K562 (cell line): ENCODE results near the gene SOX11. TPM values are rescaled to one million over a fixed set of nuclear protein-coding genes. Genes with fewer than 3 reads are reported as not detected.

Source experiments
- ATAC-seq: fragments of 200-7000 bp; cut with Tn5 transposase; 3 replicates; pipeline ENCODE4 v1.9.1; 2020; ENCODE audit warnings: moderate library complexity
- BruUV-seq: library from RNA; stranded (reverse); fragments of 400-500 nt; replicated peaks from 2 replicates; lab custom pipeline; 2021; lab: Mats Ljungman, UMichigan
- CTCF ChIA-PET: fragments of 300-600 bp; formaldehyde crosslinking; extraction: SDS; loops from one replicate; lab custom pipeline; 2021; ENCODE audit warnings: low intra/inter-chr PET ratio; lab: Yijun Ruan, JAX
- POLR2A ChIA-PET: fragments of 300-600, 350-650 bp; sonication (Branson Sonifier 250); formaldehyde crosslinking; extraction: SDS; loops from one replicate; lab custom pipeline; 2021; ENCODE audit warnings: antibody characterized with exemption, inconsistent platforms; lab: Yijun Ruan, JAX
- DNase-seq, 4 experiments: peaks; one replicate each; pipeline versions ENCODE4 v3.0.0 to v3.0.0-alpha.2; 2011 to 2018; ENCODE audit warnings: low spot score in 3 of 4, mixed read lengths in 3 of 4; ENCODE audit errors: extremely low read depth in 1 of 4
- FAIRE-seq: peaks from 2 replicates; lab custom pipeline; 2011; peaks lifted over from hg19 to GRCh38; lab: Jason Lieb, UNC
- H2AFZ ChIP-seq: 2 replicates; pipeline ENCODE4 v1.6.0; 2011; ENCODE audit warnings: low read depth, low read length, control low read depth, inconsistent platforms
- H3K27ac ChIP-seq: fragments of 200-600 bp; 3 replicates; pipeline ENCODE4 v1.8.0; 2011; ENCODE audit warnings: low read depth, mild to moderate bottlenecking, control low read depth, inconsistent platforms, low read length, moderate library complexity, mixed read lengths; ENCODE audit errors: extremely low read depth
- H3K27me3 ChIP-seq, 2 experiments: fragments of 300-600 bp in 1 of 2; 2 replicates in 1 of 2; 3 replicates in 1 of 2; pipeline versions ENCODE4 v1.6.0 to v1.8.0; 2011; ENCODE audit warnings: inconsistent platforms in 2 of 2, low read length in 2 of 2, mild to moderate bottlenecking in 1 of 2, mixed read lengths in 1 of 2, moderate library complexity in 1 of 2; ENCODE audit not compliant: control insufficient read depth in 2 of 2, insufficient read depth in 2 of 2
- H3K36me3 ChIP-seq: fragments of 300-600 bp; 3 replicates; pipeline ENCODE4 v1.8.0; 2011; ENCODE audit warnings: mild to moderate bottlenecking, low read length, inconsistent platforms; ENCODE audit not compliant: control insufficient read depth, insufficient read depth
- H3K4me1 ChIP-seq, 2 experiments: fragments of 200-600 bp in 1 of 2; replicated peaks in 1 of 2; 2 replicates in 1 of 2; 3 replicates in 1 of 2; pipeline versions ENCODE4 v1.5.1 to v1.8.0; 2011; ENCODE audit warnings: inconsistent platforms in 2 of 2, low read length in 2 of 2, mild to moderate bottlenecking in 1 of 2, mixed read lengths in 1 of 2, moderate library complexity in 1 of 2; ENCODE audit not compliant: control insufficient read depth in 2 of 2, insufficient read depth in 2 of 2
- H3K4me2 ChIP-seq: 2 replicates; pipeline ENCODE4 v1.6.1; 2011; ENCODE audit warnings: low read length, control low read depth, inconsistent platforms, mixed read lengths; ENCODE audit not compliant: insufficient read depth
- H3K4me3 ChIP-seq: fragments of 200-600 bp; sonication (generic), shearing (Covaris generic); 2 replicates; pipeline ENCODE4 v1.5.1; 2016; ENCODE audit warnings: control low read depth, inconsistent platforms
- H3K79me2 ChIP-seq: fragments of 200-600 bp; 3 replicates; pipeline ENCODE4 v1.8.0; 2011; ENCODE audit warnings: low read length, inconsistent platforms; ENCODE audit not compliant: control insufficient read depth, insufficient read depth
- H3K9ac ChIP-seq, 2 experiments: 2 replicates each; pipeline versions ENCODE4 v1.6.0 to v1.6.1; 2011; ENCODE audit warnings: low read depth in 2 of 2, low read length in 2 of 2, control low read depth in 1 of 2, inconsistent platforms in 1 of 2, mild to moderate bottlenecking in 1 of 2, mixed read lengths in 1 of 2; ENCODE audit not compliant: insufficient read depth in 1 of 2
- H3K9me1 ChIP-seq: one replicate; pipeline ENCODE4 v1.6.0; 2011; ENCODE audit warnings: inconsistent platforms, mild to moderate bottlenecking, low read length, moderate library complexity; ENCODE audit not compliant: control insufficient read depth, insufficient read depth
- H3K9me3 ChIP-seq: replicated peaks from 2 replicates; pipeline ENCODE4 v1.5.1; 2011; ENCODE audit warnings: low read depth, low read length, inconsistent platforms; ENCODE audit not compliant: control insufficient read depth, insufficient read depth
- H4K20me1 ChIP-seq: replicated peaks from 2 replicates; pipeline ENCODE4 v1.6.1; 2011; ENCODE audit warnings: low read length, inconsistent platforms, mixed read lengths; ENCODE audit not compliant: control insufficient read depth, insufficient read depth
- CBX3 ChIP-seq, 2 experiments: IDR thresholded peaks; 1 replicate in 1 of 2; 2 replicates in 1 of 2; pipeline ENCODE4 v1.6.1; 2012; ENCODE audit warnings: inconsistent platforms in 2 of 2, low read length in 2 of 2, borderline replicate concordance in 1 of 2, control low read depth in 1 of 2
- FUS ChIP-seq: fragments of 200-400 bp; formaldehyde crosslinking; optimal IDR thresholded peaks from 2 replicates; pipeline ENCODE3; 2017; ENCODE audit warnings: low read depth, low read length
- HOMEZ ChIP-seq: fragments of 250-450 bp; sonication (Bioruptor Pico); IDR thresholded peaks from 2 replicates; pipeline ENCODE4 v1.4.0; 2020; ENCODE audit warnings: mild to moderate bottlenecking, moderate library complexity
- ILK ChIP-seq: fragments of 450-650 bp; IDR thresholded peaks from 2 replicates; pipeline ENCODE4 v1.6.1; 2016; ENCODE audit warnings: missing genetic modification characterization, low read depth, mild to moderate bottlenecking, missing compliant biosample characterization, moderate library complexity, borderline replicate concordance
- JUND ChIP-seq, 2 experiments: IDR thresholded peaks; 2 replicates in 1 of 2; 3 replicates in 1 of 2; pipeline ENCODE4 v1.6.1; 2011; ENCODE audit warnings: borderline replicate concordance in 2 of 2, low read depth in 2 of 2, low read length in 2 of 2, improper control_type of control experiment in 1 of 2, missing biosample characterization in 1 of 2, missing genetic modification characterization in 1 of 2, missing genetic modification reagents in 1 of 2
- NR2C1 ChIP-seq, 2 experiments: fragments of 450-650 bp; IDR thresholded peaks; 2 replicates each; pipeline ENCODE4 v1.6.1; 2017; ENCODE audit warnings: mild to moderate bottlenecking in 2 of 2, antibody characterized with exemption in 1 of 2, inconsistent platforms in 1 of 2, missing compliant biosample characterization in 1 of 2, missing genetic modification characterization in 1 of 2
- PHTF2 ChIP-seq: fragments of 250-450 bp; sonication (Bioruptor Pico); IDR thresholded peaks from 2 replicates; pipeline ENCODE4 v1.5.0; 2021; ENCODE audit warnings: mild to moderate bottlenecking
- RBM25 ChIP-seq: fragments of 200-400 bp; formaldehyde crosslinking; IDR thresholded peaks from 2 replicates; pipeline ENCODE4 v1.6.1; 2018; ENCODE audit warnings: low read length, low read depth, moderate library complexity; ENCODE audit not compliant: severe bottlenecking
- SAFB ChIP-seq: fragments of 200-400 bp; formaldehyde crosslinking; IDR thresholded peaks from 2 replicates; pipeline ENCODE4 v1.6.1; 2017; ENCODE audit warnings: low read depth, low read length, borderline replicate concordance
- SRSF7 ChIP-seq: fragments of 200-400 bp; formaldehyde crosslinking; optimal IDR thresholded peaks from 2 replicates; pipeline ENCODE3; 2017; ENCODE audit warnings: mild to moderate bottlenecking, low read depth, low read length
- U2AF1 ChIP-seq: fragments of 200-400 bp; formaldehyde crosslinking; optimal IDR thresholded peaks from 2 replicates; pipeline ENCODE3; 2017; ENCODE audit warnings: mild to moderate bottlenecking, low read depth, low read length, moderate library complexity
- XRCC3 ChIP-seq: fragments of 450-650 bp; IDR thresholded peaks from 2 replicates; pipeline ENCODE4 v1.6.1; 2017; ENCODE audit warnings: mild to moderate bottlenecking, moderate library complexity
- ZKSCAN8 ChIP-seq: fragments of 200-800 bp; sonication (Bioruptor generic); IDR thresholded peaks from 2 replicates; pipeline ENCODE4 v1.6.1; 2016; ENCODE audit warnings: missing genetic modification characterization, missing compliant biosample characterization
- ZNF134 ChIP-seq: fragments of 250-450 bp; sonication (Bioruptor Pico); conservative IDR thresholded peaks from 2 replicates; pipeline ENCODE4 v1.4.0; 2020
- ZNF253 ChIP-seq: fragments of 250-450 bp; sonication (Bioruptor Pico); conservative IDR thresholded peaks from 2 replicates; pipeline ENCODE4 v1.6.1; 2021; ENCODE audit warnings: mild to moderate bottlenecking
- WGBS: fragments of 100-300 bp; shearing (Covaris generic); methylation state at CpG from one replicate; pipeline ENCODE4 v1.1.6; 2016; ENCODE audit warnings: low coverage, mixed read lengths; ENCODE audit not compliant: insufficient coverage; ENCODE audit errors: missing lambda C conversion rate; 5-methylcytosine and 5-hydroxymethylcytosine counted together
- in situ Hi-C: fragments of 300-500 bp; cut with MboI; formaldehyde crosslinking; loops from 4 replicates; pipeline ENCODE4 v1.15.0; 2018; ENCODE audit warnings: inconsistent platforms, mixed read lengths
- intact Hi-C: fragments of 100-400 bp; cut with micrococcal nuclease; formaldehyde crosslinking; loops from 2 replicates; pipeline ENCODE4 v1.14.2; 2022
- polyA plus RNA-seq, 8 experiments: library from polyadenylated mRNA; depleted of rRNA in 4 of 8; stranded (reverse) in 5 of 8; unstranded in 3 of 8; fragments of >200 nt; fragmentation: Nextera tagmentation in 2 of 8; fragmentation: Illumina TruSeq in 1 of 8; extraction: Ambion mirVana in 2 of 8; extraction: Trizol in 1 of 8; gene quantifications; 2 replicates each; pipeline versions ENCODE4 v1.2.1 to v1.2.3, GENCODE V29; 2011 to 2014; ENCODE audit warnings: inconsistent platforms in 1 of 8, missing spikeins in 1 of 8
- total RNA-seq, 7 experiments: library from RNA; depleted of rRNA in 6 of 7; stranded (reverse); fragments of >200 nt in 6 of 7; fragmentation: Illumina TruSeq in 2 of 7; extraction: Trizol in 2 of 7; gene quantifications; 2 replicates each; pipeline versions ENCODE4 v1.2.1 to v1.2.3, GENCODE V29; 2011 to 2021; ENCODE audit warnings: low replicate concordance in 1 of 7
- TF ChIP-seq, protein P1 (sequence below), 2 experiments: fragments of 200-800 bp in 1 of 2; sonication (Bioruptor generic) in 1 of 2; sonication (generic) in 1 of 2; formaldehyde crosslinking in 1 of 2; IDR thresholded peaks in 1 of 2; conservative IDR thresholded peaks in 1 of 2; 2 replicates each; pipeline versions ENCODE4 v1.5.0 to v1.6.1; 2016 to 2020; ENCODE audit warnings: missing compliant biosample characterization in 1 of 2, missing genetic modification characterization in 1 of 2, missing genetic modification reagents in 1 of 2

SOX11 gene
- total and polyA plus RNA-seq, 9 of the 15 experiments (the other 6 are each of a cell fraction or from before 2014, with no cell fraction given) = 0.02 TPM; not detected in 8

DNA sequence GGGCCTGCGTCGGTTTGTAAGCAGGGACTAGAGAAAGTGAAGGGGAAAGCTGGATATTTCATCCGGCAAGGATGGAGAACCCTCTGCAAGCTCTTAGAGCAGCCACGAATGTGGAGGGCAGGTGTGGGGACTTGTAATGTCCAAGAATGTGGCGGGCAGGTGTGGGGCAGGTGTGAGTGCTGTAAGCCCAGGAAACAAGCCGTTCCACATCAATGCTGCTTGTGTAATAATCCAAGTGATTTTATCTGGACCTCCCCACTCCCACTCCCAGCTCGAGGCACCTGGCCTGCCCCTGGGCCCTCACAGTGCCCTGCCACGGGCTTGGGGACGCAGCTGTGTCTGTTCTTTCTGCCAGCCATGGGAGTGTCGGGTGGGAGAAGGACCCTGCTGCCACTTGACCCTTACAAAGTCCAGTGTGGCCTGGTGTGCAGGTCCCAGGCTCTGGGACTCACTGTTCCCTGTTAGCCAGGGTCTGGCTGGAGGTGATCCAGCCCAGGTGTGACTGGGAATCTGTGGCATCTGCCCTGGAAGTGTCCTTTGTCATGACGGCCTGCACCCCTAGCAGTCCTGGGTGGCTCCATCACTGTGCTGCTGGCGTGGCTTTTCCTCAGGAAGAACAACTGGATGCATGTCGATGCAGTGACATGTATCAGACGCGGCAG is 42.8 kb downstream of the SOX11 start:
- no TSS peak for BruUV-seq
- TF ChIP-seq ILK (tag) (no peak), ZKSCAN8 (CRISPR knock-in tag) (no peak), FUS (no peak), RBM25 (no peak), SAFB (no peak), ZNF134 (CRISPR knock-in tag) (no peak), SRSF7 (no peak), ZNF253 (CRISPR knock-in tag) (no peak), NR2C1 (IDR thresholded peaks at IDR 0.05) (no peak), NR2C1 (tag; IDR thresholded peaks at IDR 0.05) (no peak), PHTF2 (CRISPR knock-in tag) (no peak), U2AF1 (no peak), JUND (IDR thresholded peaks at IDR 0.05; ENCODE audit: borderline replicate concordance, low read depth, low read length) (no peak), JUND (tag; IDR thresholded peaks at IDR 0.05; ENCODE audit: borderline replicate concordance, low read depth, low read length) (no peak), CBX3 (IDR thresholded peaks at IDR 0.05; ENCODE audit: borderline replicate concordance in 1 of 2, low read length in 2 of 2) (no peak), XRCC3 (no peak), HOMEZ (CRISPR knock-in tag) (no peak)
- TF ChIP-seq, protein P1, sequence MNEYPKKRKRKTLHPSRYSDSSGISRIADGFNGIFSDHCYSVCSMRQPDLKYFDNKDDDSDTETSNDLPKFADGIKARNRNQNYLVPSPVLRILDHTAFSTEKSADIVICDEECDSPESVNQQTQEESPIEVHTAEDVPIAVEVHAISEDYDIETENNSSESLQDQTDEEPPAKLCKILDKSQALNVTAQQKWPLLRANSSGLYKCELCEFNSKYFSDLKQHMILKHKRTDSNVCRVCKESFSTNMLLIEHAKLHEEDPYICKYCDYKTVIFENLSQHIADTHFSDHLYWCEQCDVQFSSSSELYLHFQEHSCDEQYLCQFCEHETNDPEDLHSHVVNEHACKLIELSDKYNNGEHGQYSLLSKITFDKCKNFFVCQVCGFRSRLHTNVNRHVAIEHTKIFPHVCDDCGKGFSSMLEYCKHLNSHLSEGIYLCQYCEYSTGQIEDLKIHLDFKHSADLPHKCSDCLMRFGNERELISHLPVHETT (CRISPR knock-in tag; conservative IDR thresholded peaks at IDR 0.05 in 1 of 2, IDR thresholded peaks at IDR 0.05 in 1 of 2) = no peak
- Histone ChIP-seq H3K4me3 (no peak overlapping the region), H3K79me2 (no peaks in the 10 kb centered on the region), H3K27ac (no peak overlapping the region), H3K27me3 (no peaks in the 10 kb centered on the region), H3K9me3 (no peaks in the 10 kb centered on the region), H3K9me1 (no peaks in the 10 kb centered on the region), H2AFZ (no peak overlapping the region), H3K9ac (no peak overlapping the region), H3K36me3 (no peaks in the 10 kb centered on the region), H3K4me2 (no peak overlapping the region), H3K4me1 (no peaks in the 10 kb centered on the region), H4K20me1 (no peaks in the 10 kb centered on the region)
- in situ Hi-C loops = no loop called here
- ChIA-PET CTCF (no interaction called here), POLR2A (no interaction called here)
- no peak for FAIRE-seq
- no peak for ATAC-seq
- intact Hi-C loops = no loop called here
- no peak for DNase-seq
- WGBS = under 1% methylated on average over 14 of the region's 15 CpGs
